ENCODE data around the gene ECM1. TPM values are rescaled to one million over a fixed set of nuclear protein-coding genes. Genes with fewer than 3 reads are reported as not detected.
A peak's percentile ranks its signal among the peaks of the same experiment; 100 is the strongest.

ECM1 gene
- total RNA-seq, result 4.4 TPM

- DNase-seq, result peak; percentile 31
Measured at GRCh38 chr1:150507912-150508864, at the start of gene ECM1. ECM1 (plus strand) TSS chr1:150508109; CDS start chr1:150508210, 101 bp downstream.

DNA sequence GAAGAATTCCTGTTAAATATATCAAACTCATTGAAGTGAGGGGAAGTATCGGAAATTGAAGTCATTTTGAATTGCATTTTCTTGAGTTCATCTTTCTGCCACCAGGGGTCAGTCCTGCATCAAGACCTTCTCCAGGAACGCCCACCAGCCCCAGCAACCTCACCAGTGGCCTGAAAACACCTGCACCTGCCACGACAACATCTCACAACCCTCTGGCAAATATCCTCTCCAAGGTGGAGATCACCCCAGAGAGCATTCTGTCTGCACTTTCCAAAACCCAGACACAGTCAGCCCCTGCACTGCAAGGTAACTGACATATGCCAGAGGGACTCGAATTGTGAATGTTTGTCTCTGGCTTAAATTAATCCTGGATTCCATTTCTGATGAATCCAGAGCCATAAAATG lies 43.5 kb upstream of the ECM1 start:
- DNase-seq, result peak; percentile 45

DNA sequence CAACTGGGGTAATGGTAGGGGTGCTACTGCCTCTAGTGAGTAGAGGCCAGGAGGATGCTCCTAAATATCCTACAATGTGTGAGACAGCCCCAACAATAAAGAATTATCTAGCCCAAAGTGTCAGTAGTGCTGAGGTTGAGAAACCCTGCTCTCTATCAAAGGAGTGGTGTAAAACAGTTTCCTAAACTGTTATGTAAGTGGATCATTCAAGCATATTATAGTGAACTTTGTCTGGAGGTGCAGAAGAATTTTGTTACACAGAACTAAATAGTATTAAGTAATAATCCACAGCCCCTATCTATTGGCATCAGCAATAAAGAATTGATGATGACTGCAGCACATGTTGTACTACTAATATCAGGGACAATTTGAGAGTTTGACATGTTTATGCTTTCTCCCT lies 40.9 kb upstream of the ECM1 start:
- DNase-seq, result no peak

- DNase-seq, result no peak
Measured at GRCh38 chr1:150469291-150469690, 38.6 kb upstream of the ECM1 start.

DNA sequence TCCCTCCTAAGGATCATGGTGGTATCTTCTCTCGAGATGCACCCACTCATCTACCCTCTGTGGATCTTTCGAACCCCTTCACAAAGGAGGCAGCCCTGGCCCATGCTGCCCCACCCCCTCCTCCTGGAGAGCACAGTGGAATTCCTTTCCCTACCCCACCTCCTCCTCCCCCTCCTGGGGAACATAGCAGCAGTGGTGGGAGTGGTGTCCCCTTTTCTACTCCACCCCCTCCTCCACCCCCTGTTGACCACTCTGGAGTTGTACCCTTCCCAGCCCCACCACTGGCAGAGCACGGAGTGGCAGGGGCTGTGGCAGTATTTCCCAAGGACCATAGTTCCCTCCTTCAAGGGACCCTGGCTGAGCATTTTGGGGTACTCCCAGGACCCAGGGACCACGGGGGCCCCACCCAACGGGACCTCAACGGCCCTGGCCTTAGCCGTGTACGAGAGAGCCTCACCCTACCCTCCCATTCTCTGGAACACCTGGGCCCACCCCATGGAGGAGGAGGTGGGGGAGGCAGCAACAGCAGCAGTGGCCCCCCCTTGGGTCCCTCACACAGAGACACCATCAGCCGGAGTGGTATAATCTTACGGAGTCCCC lies 35.2 kb upstream of the ECM1 start:
- DNase-seq, result no peak

GRCh38 chr1:150473659-150474058 lies 34.2 kb upstream of the ECM1 start:
- no peak for DNase-seq

DNA sequence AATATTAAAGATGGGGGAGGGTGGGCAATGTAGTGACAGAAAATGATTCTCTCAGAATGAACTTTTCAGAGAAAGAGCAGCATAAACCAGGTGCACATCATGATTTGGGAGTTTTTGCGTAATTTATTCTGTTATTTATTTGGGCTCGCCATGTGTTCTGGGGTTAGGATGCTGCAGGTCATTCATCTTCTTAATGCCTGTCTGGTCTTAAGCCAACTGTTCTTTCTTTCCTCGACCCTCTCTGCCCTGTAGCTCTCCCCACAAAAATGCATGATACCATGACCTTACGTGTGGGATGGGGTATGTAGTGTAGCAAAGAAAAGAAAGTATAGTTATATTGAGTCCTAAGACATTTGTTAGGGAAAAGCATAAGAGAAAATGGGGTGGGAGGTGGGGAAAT lies 33.0 kb upstream of the ECM1 start:
- no peak for DNase-seq

- peak; percentile 16 for DNase-seq
Measured at GRCh38 chr1:150476754-150477153, 31.2 kb upstream of the ECM1 start.

DNA sequence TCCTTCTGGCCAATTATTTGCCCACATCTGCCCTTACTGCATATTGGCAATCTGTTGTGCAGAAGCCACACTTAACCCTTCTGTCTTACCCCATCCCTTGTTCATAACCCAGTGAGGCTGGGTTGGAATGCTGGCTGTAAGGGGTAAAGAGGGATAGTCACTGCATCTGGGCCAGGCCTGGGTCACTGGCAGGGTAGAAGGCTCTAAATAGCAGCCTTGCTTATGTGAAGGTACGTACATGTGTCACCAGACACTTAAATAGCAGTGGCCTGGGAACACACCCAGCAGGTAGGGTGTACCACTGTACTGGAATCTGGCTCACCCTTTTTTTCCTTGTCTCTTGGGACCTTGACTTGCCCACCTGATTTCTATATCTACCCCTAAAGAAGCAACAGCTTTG lies 30.6 kb upstream of the ECM1 start:
- DNase-seq, result no peak

- DNase-seq, result no peak
Measured at GRCh38 chr1:150477733-150478132, 30.2 kb upstream of the ECM1 start.

DNA sequence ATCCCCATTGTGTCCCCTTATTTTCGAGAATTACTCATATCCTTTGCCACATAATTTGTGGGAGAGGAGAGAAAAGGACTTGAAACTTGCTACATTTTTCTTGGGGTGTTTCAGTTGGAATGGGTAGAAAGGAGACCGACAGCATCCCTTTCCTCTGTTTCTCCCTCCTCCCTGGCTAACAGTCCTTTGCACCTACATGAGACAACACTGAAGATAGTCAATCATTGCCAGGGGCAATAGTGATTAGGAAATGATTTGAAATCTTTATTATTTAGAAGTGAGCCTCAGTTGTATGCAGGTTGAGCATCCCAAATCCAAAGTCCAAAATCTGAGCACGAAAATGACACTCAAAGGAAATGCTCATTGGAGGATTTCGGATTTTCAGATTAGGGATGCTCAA lies 28.5 kb upstream of the ECM1 start:
- no peak for DNase-seq

DNA sequence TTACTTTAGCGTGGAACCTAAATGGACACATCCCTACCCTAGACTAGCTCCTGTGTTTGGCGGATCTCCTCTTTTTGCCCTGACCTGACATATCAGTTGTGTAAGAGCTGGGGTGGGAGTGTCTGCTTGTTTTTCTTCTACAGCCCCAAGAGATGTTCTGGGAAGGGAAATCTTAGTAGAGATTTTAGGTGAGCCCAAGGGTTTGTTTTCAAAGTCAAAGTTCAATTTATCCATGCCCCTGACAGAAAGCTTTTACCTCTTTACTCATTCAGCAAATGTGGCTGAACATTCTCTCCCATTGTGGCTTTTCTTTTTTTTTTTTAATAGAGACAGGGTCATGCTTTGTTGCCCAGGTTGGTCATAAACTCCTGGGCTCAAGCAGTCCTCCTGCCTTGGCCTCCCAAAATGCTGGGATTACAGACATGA lies 28.0 kb upstream of the ECM1 start:
- DNase-seq, result no peak

DNA sequence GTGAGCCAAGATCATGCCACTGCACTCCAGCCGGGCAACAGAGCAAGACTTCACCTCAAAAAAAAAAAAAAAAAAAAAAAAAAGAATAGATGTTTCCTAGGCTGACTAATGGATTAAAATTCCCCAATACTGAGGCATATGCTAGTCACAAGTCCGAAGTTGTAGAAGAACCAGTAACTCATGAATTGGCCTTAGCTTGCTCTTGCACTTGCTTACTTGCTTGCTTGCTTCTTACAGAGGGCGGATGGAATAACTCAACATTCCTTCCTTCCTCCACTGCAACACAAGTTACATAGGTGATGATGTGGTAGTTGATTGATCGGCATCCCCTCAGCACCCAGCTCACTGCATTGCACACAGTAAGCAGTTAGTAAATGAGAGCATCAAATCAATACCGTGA lies 23.5 kb upstream of the ECM1 start:
- no peak for DNase-seq

DNA sequence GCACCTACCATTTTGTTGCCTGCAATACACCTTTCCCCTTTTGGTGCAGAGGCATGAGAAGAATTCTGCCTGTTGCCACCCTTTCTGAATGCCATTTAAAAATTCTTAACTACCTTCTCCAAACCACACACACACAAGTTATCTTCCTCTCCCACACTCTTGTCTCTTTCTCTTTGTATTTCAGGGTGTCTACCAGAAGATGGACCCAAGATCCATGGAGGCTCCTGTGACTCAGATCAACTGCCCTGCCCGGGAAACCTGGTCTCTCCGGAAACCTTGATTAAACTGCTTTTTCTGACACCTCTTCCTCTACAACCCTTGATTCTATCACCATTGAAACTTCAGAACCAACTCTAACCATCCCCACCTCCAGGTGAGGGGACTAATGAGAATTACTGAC lies 23.0 kb upstream of the ECM1 start:
- no peak for DNase-seq

DNA sequence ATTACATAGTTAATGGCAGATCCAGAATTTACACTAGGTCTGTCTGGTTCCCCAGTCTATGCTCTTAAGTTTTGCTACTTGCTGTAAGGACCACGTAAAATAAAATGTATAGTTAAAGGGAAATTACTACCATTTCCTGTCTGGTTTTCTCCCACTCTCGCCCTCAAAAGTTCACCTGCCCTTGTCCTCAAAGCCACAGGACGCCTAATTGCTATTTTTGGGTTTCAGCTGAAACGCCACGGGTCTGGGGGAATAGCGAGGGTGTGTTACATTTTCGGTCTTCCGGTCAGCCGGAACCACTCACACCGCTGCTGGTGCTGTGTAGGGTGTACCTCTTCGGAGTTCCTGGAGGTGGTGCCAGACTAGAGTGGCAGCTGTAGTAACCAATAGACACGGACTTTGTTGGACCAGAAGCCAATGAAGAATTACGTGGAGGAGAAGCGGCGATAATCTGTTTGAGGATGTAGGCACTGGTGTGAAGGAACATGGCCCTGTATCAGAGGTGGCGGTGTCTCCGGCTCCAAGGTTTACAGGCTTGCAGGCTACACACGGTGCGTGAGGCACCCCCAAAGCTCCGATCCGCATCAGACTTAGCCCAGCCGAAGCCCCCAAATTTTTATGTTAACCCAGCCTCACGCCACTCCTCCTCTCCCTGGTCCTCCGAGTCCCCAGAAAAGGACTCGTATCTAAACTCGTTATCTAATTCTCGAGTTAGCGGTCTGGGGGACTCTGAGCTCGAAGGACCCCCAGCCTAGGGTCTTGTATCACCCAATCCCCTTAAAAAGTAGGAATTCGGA lies 20.7 kb upstream of the ECM1 start, which contains the start of gene TARS2:
Gene TARS2, plus strand, starts transcription at position 454 of the 797 bp plus-strand sequence. Its CDS starts 32 bp downstream, at position 486.
- peak; percentile 95 for DNase-seq

GRCh38 chr1:150487763-150488115 lies 20.2 kb upstream of the ECM1 start:
- no peak for DNase-seq

GRCh38 chr1:150493175-150493574 lies 14.7 kb upstream of the ECM1 start:
- no peak for DNase-seq

DNA sequence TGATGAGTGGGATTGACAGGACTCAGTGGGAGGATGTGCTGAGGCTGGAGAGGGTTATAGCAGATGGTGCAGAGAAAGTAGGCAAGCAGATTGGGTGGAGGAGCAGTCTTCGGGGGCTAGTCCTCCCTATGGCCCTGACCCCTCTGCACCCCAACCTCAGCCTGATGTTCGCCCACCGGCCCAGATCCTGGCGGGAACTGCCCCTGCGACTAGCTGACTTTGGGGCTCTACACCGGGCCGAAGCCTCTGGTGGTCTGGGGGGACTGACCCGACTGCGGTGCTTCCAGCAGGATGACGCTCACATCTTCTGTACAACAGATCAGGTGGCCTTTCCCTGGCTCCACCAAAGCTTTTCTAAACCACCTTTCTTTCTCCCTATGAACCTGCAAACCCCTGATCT lies 9.6 kb upstream of the ECM1 start:
- DNase-seq, result no peak

DNA sequence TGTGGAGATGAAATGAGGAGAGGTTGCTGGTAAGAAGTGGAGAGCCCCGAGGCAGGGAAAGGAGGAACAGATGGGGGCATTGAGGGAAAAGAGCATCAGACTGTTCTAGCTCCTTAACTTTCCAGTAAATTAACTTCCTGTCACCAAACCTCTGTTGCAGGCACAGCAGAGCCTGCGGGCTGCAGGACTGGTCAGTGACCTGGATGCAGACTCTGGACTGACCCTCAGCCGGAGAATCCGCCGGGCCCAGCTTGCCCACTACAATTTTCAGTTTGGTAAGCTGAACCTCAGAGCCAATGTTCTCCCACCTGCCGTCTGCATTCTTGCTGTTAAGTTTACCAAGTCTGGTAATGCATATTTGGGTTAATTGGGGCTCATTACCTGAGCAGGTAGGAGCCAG lies 2.5 kb upstream of the ECM1 start:
- DNase-seq, result no peak

GRCh38 chr1:150508982-150509381 lies 1.1 kb downstream of the ECM1 start:
- no peak for DNase-seq

DNA sequence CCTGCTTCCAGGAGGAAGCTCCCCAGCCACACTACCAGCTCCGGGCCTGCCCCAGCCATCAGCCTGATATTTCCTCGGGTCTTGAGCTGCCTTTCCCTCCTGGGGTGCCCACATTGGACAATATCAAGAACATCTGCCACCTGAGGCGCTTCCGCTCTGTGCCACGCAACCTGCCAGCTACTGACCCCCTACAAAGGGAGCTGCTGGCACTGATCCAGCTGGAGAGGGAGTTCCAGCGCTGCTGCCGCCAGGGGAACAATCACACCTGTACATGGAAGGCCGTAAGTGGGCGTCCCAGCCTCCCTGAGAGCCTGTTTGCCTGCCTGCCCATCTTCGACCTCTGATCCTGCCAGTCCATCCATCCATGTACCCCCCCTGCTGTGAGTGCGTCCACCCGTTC lies 3.6 kb downstream of the ECM1 start:
- DNase-seq, result no peak

- no peak for DNase-seq
Measured at GRCh38 chr1:150511985-150512660, 4.2 kb downstream of the ECM1 start.
